ENCODE measurements around the gene GHITM.

GHITM gene

DNA sequence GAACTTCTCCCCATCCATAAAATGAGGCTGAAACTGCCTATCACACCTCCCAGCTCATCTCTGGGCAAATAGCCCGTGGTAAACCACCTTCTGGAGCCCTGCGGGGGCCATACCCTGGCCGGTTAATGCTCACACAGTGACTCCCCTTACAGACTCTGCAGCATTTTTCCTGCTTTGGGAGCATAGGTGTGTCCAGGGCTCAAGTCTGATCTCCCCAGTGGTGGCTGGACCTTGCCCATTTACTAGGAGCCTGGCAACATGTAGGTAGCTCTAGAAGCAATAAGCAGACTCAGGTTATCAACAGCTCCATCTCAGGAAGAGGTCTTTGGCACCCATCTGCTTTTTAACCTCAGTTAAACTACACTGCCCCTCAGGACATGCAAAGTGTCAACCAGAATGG lies 49.5 kb downstream of the GHITM start:
- Histone ChIP-seq H3K27ac (ENCODE audit: low read depth, low read length) (no peak overlapping the region), H3K4me1 (ENCODE audit: control insufficient read depth, low read length) (no peaks in the 10 kb centered on the region), H3K4me3 (ENCODE audit: low read length) (no peak overlapping the region), H4K20me1 (ENCODE audit: control insufficient read depth, insufficient read depth, low read depth, low read length) (no peaks in the 10 kb centered on the region), H3F3A (ENCODE audit: control insufficient read depth, insufficient read depth) (no peaks in the 10 kb centered on the region), H3K4me2 (ENCODE audit: low read length) (no peak overlapping the region), H3K9me3 (ENCODE audit: control insufficient read depth, insufficient read depth, low read length) (no peaks in the 10 kb centered on the region), H3K9me2 (replicated peaks; ENCODE audit: control insufficient read depth, low read length) (no peaks in the 10 kb centered on the region), H3K79me2 (ENCODE audit: control insufficient read depth, low read length) (no peaks in the 10 kb centered on the region), H3K36me3 (ENCODE audit: control insufficient read depth, low read length) (no peaks in the 10 kb centered on the region), H3K27me3 (ENCODE audit: control insufficient read depth, low read length) (peaks cover 18% of the 10 kb centered on the region)
- TF ChIP-seq EZH2phosphoT487 (IDR thresholded peaks at IDR 0.05; ENCODE audit: borderline replicate concordance, low read length) = no peak
- TF ChIP-seq, protein P1, sequence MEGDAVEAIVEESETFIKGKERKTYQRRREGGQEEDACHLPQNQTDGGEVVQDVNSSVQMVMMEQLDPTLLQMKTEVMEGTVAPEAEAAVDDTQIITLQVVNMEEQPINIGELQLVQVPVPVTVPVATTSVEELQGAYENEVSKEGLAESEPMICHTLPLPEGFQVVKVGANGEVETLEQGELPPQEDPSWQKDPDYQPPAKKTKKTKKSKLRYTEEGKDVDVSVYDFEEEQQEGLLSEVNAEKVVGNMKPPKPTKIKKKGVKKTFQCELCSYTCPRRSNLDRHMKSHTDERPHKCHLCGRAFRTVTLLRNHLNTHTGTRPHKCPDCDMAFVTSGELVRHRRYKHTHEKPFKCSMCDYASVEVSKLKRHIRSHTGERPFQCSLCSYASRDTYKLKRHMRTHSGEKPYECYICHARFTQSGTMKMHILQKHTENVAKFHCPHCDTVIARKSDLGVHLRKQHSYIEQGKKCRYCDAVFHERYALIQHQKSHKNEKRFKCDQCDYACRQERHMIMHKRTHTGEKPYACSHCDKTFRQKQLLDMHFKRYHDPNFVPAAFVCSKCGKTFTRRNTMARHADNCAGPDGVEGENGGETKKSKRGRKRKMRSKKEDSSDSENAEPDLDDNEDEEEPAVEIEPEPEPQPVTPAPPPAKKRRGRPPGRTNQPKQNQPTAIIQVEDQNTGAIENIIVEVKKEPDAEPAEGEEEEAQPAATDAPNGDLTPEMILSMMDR (IDR thresholded peaks at IDR 0.05; ENCODE audit: low read depth, low read length, poor library complexity, severe bottlenecking) = no peak

DNA sequence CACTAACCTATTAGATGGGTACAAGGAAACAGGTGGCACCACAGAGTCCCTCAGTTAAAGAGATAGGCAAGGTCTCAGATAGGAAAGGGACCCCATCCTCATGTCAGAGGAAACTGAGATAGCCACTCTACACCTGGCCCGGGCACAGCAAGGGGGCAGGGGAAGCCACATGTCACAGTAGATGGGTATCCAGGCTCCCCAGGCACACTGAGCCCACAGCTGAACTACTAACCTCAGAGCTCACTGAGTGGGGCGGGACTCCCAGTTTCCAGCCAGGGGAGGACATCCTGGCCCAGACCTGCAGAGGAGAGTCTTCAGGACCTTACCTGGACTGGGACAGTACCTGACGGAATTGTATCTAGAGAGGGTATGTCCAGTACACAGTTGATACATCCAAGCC lies 51.3 kb downstream of the GHITM start:
- no peak overlapping the region for H3K4me2 ChIP-seq (ENCODE audit: low read length)
- H4K20me1 ChIP-seq (ENCODE audit: control insufficient read depth, insufficient read depth, low read depth, low read length) = no peaks in the 10 kb centered on the region
- no peak for TF ChIP-seq EZH2phosphoT487 (IDR thresholded peaks at IDR 0.05; ENCODE audit: borderline replicate concordance, low read length)
- TF ChIP-seq, protein P1 (IDR thresholded peaks at IDR 0.05; ENCODE audit: low read depth, low read length, poor library complexity, severe bottlenecking) = no peak
- H3K4me1 ChIP-seq (ENCODE audit: control insufficient read depth, low read length) = peaks cover 4% of the 10 kb centered on the region; the same call in 1 of the 2 replicates
- no peak overlapping the region for H3K27ac ChIP-seq (ENCODE audit: low read depth, low read length)
- peaks cover 36% of the 10 kb centered on the region for H3K27me3 ChIP-seq (ENCODE audit: control insufficient read depth, low read length)
- H3K4me3 ChIP-seq (ENCODE audit: low read length) = no peak overlapping the region
- no peaks in the 10 kb centered on the region for H3K79me2 ChIP-seq (ENCODE audit: control insufficient read depth, low read length)
- H3K9me2 ChIP-seq (replicated peaks; ENCODE audit: control insufficient read depth, low read length) = no peaks in the 10 kb centered on the region
- H3F3A ChIP-seq (ENCODE audit: control insufficient read depth, insufficient read depth) = no peaks in the 10 kb centered on the region
- no peaks in the 10 kb centered on the region for H3K9me3 ChIP-seq (ENCODE audit: control insufficient read depth, insufficient read depth, low read length)
- no peaks in the 10 kb centered on the region for H3K36me3 ChIP-seq (ENCODE audit: control insufficient read depth, low read length)

DNA sequence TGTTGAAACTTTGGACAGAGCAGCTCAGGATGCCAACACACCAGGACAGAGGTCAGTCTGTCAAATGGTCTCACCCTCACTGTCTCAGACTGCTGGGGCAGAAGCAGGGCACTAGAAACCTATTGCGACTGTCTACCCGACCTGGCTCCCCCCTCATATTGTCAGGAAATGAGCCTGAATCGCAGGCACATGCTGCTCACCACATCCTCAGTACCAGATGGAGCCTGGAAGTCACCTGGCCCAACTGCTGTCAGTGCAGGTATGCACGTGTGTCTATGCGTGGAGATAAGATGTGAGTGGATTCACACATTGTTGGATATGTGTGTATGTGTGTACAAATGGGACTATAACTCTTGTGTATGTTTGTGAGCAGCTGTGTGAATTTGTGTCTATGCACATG lies 51.8 kb downstream of the GHITM start:
- H3K9me3 ChIP-seq (ENCODE audit: control insufficient read depth, insufficient read depth, low read length) = no peaks in the 10 kb centered on the region
- no peaks in the 10 kb centered on the region for H4K20me1 ChIP-seq (ENCODE audit: control insufficient read depth, insufficient read depth, low read depth, low read length)
- peaks cover 41% of the 10 kb centered on the region for H3K27me3 ChIP-seq (ENCODE audit: control insufficient read depth, low read length)
- no peaks in the 10 kb centered on the region for H3F3A ChIP-seq (ENCODE audit: control insufficient read depth, insufficient read depth)
- H3K4me1 ChIP-seq (ENCODE audit: control insufficient read depth, low read length) = peaks cover 4% of the 10 kb centered on the region; the same call in 1 of the 2 replicates
- no peak overlapping the region for H3K4me2 ChIP-seq (ENCODE audit: low read length)
- H3K4me3 ChIP-seq (ENCODE audit: low read length) = no peak overlapping the region
- TF ChIP-seq, protein P1 (IDR thresholded peaks at IDR 0.05; ENCODE audit: low read depth, low read length, poor library complexity, severe bottlenecking) = no peak
- no peak for TF ChIP-seq EZH2phosphoT487 (IDR thresholded peaks at IDR 0.05; ENCODE audit: borderline replicate concordance, low read length)
- no peaks in the 10 kb centered on the region for H3K9me2 ChIP-seq (replicated peaks; ENCODE audit: control insufficient read depth, low read length)
- H3K79me2 ChIP-seq (ENCODE audit: control insufficient read depth, low read length) = no peaks in the 10 kb centered on the region
- H3K36me3 ChIP-seq (ENCODE audit: control insufficient read depth, low read length) = no peaks in the 10 kb centered on the region
- H3K27ac ChIP-seq (ENCODE audit: low read depth, low read length) = no peak overlapping the region
